GM18907 (cell line): ENCODE measurements around the gene CNTNAP3B.
A peak's percentile ranks its signal among the peaks of the same experiment; 100 is the strongest.
"Not testable (repeated sequence)": the region's sequence is repeated elsewhere in the genome, so short reads cannot be mapped to it uniquely, and the experiment has no call there.

Experiments used
- ATAC-seq: cut with Tn5 transposase; IDR thresholded peaks from one replicate; pipeline ENCODE4 v1.9.1; 2021; ENCODE audit warnings: mild to moderate bottlenecking, moderate library complexity; ENCODE audit not compliant: unreplicated experiment

The CNTNAP3B gene

GRCh38 chr9:41977965-41978600, 151.1 kb downstream of the CNTNAP3B start:
- not testable (repeated sequence) for ATAC-seq

- not testable (repeated sequence) for ATAC-seq
Measured at GRCh38 chr9:41974906-41975305, 154.3 kb downstream of the CNTNAP3B start.

- ATAC-seq, result not testable (repeated sequence)
Measured at GRCh38 chr9:41953007-41953406, 176.2 kb downstream of the CNTNAP3B start.

- ATAC-seq, result not testable (repeated sequence)
Measured at GRCh38 chr9:41941738-41942137, 187.5 kb downstream of the CNTNAP3B start.

- ATAC-seq, result peak; percentile 47
Measured at GRCh38 chr9:41938143-41938542, 191.1 kb downstream of the CNTNAP3B start.

- not testable (repeated sequence) for ATAC-seq
Measured at GRCh38 chr9:41935727-41936126, 193.5 kb downstream of the CNTNAP3B start.

- ATAC-seq, result not testable (repeated sequence)
Measured at GRCh38 chr9:41929172-41929571, 200.1 kb downstream of the CNTNAP3B start.

GRCh38 chr9:41917374-41917773, 211.9 kb downstream of the CNTNAP3B start:
- not testable (repeated sequence) for ATAC-seq

GRCh38 chr9:41905488-41905887, 223.7 kb downstream of the CNTNAP3B start:
- not testable (repeated sequence) for ATAC-seq

- ATAC-seq, result not testable (repeated sequence)
Measured at GRCh38 chr9:41902762-41903161, 226.5 kb downstream of the CNTNAP3B start.

- not testable (repeated sequence) for ATAC-seq
Measured at GRCh38 chr9:41898720-41899343, 230.4 kb downstream of the CNTNAP3B start.

GRCh38 chr9:41874557-41874956, 254.7 kb downstream of the CNTNAP3B start:
- not testable (repeated sequence) for ATAC-seq

GRCh38 chr9:41855422-41855821, 273.8 kb downstream of the CNTNAP3B start:
- ATAC-seq, result not testable (repeated sequence)

- not testable (repeated sequence) for ATAC-seq
Measured at GRCh38 chr9:41851848-41852740, 277.1 kb downstream of the CNTNAP3B start.

GRCh38 chr9:41847829-41848228, 281.4 kb downstream of the CNTNAP3B start:
- ATAC-seq, result not testable (repeated sequence)
